Measurements from ENCODE around the gene SYNRG. TPM values are rescaled to one million over a fixed set of nuclear protein-coding genes. Genes with fewer than 3 reads are reported as not detected.

Gene SYNRG
- total RNA-seq, 1 experiment from 2014 or later = 18.0 TPM

DNA sequence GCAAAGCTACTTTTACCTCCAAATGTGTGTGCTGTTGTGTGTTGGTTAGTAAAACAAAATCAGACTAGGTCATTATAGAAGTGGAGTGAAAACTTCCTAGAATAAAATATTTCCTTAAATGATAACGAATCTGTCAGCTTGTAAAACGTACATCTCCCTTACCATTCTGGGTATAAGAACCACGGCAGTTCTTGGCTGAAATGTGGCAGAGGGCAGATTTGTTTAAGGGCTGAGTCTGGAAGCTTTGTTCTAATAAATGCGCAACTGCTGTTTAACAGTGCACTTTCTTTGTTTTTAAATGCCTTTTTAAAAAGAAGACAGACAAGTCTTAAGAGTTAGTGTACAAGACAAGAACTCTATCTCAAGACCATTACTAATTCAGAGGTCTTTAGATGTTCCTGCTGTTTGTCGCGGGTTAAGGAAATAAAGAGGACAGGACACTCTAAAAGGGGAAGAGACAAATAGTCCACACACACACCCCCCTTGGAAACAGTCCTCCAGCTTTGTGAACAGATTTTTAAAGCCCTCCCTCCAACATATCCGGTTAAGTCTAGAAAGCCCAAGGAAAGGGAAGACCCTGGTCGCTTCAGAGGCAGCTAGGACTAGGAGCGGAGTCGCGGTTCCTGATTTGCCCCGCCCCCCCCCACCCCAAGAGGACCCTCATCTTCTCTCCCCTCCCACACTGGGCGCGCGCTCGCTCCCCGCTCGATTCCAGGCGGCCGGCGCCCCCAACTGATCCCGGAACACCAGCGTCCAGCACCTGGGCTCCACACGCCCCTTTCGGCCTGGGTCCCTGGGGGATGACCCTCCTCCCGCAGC lies 658 bp downstream of the SYNRG start:
- intact Hi-C loops (cut with micrococcal nuclease) = no loop called here
- peaks cover 9% of the 10 kb centered on the region for H3K4me1 Mint-ChIP-seq (ENCODE audit: insufficient read depth, unreplicated experiment)

DNA sequence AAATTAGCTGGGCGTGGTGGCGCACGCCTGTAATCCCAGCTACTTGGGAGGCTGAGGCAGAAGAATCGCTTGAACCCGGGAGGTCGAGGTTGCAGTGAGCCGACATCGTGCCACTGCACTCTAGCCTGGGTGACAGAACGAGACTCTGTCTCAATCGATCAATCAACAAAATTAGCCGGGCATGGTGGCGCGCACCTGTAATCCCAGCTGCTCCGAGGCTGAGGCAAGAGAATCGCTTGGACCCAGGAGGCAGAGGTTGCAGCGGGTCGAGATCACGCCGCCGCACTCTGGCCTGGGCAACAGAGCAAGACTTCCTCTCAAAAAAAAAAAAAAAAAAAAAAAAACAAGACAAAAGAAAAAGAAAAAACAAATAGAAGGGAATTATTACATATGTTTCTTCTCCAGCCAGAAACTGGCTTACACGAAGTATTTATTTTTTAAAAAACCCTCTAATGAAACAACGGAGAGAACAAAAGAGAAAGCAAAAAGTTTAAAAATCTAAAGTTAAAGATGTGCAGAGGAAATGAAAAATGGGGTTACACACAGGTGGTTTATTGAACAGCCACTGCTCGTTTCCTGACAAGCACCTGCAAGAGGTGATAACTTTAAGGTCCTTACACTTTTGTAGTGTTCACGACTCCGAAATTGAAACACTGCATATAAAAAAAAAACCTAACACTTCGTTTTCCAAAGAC lies 1.4 kb downstream of the SYNRG start:
- TF ChIP-seq, protein P1, sequence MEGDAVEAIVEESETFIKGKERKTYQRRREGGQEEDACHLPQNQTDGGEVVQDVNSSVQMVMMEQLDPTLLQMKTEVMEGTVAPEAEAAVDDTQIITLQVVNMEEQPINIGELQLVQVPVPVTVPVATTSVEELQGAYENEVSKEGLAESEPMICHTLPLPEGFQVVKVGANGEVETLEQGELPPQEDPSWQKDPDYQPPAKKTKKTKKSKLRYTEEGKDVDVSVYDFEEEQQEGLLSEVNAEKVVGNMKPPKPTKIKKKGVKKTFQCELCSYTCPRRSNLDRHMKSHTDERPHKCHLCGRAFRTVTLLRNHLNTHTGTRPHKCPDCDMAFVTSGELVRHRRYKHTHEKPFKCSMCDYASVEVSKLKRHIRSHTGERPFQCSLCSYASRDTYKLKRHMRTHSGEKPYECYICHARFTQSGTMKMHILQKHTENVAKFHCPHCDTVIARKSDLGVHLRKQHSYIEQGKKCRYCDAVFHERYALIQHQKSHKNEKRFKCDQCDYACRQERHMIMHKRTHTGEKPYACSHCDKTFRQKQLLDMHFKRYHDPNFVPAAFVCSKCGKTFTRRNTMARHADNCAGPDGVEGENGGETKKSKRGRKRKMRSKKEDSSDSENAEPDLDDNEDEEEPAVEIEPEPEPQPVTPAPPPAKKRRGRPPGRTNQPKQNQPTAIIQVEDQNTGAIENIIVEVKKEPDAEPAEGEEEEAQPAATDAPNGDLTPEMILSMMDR (IDR thresholded peaks at IDR 0.05; ENCODE audit: unreplicated experiment) = no peak
- no peak for DNase-seq (ENCODE audit: unreplicated experiment)
- Mint-ChIP-seq H3K4me3 (ENCODE audit: unreplicated experiment) (peak overlapping the region; percentile 87), H3K9me3 (ENCODE audit: unreplicated experiment) (no peaks in the 10 kb centered on the region), H3K4me1 (ENCODE audit: insufficient read depth, unreplicated experiment) (peaks cover 9% of the 10 kb centered on the region), H3K27me3 (ENCODE audit: insufficient read depth, unreplicated experiment) (no peaks in the 10 kb centered on the region), H3K36me3 (ENCODE audit: insufficient read depth, unreplicated experiment) (peaks cover 7% of the 10 kb centered on the region), H3K27ac (ENCODE audit: low read depth, unreplicated experiment) (no peak overlapping the region)
- no TSS peak for BruUV-seq (replicated peaks)
- CTCF ChIA-PET = interaction anchor here (0.7 to 0.8 kb wide), 2 partner anchors 183 to 234 kb away, joined by 3 read pairs; no protein-coding TSS in a partner anchor
- POLR2A ChIA-PET = interaction anchor here (0.7 to 4.2 kb wide), 13 partner anchors 8 to 948 kb away, joined by 3 to 49 read pairs (median 7); partner anchors contain the start of gene DDX52
- intact Hi-C loops (cut with micrococcal nuclease) = no loop called here

More for the DNA sequence above, 658 bp downstream of the SYNRG start:
- TSS peak; percentile 40 for BruUV-seq (replicated peaks)
- TF ChIP-seq, protein P1 (IDR thresholded peaks at IDR 0.05; ENCODE audit: unreplicated experiment) = no peak
- H3K27ac Mint-ChIP-seq (ENCODE audit: low read depth, unreplicated experiment) = peak overlapping the region; percentile 89
- H3K4me3 Mint-ChIP-seq (ENCODE audit: unreplicated experiment) = peak overlapping the region; percentile 87
- ChIA-PET CTCF (interaction anchor here (0.6 to 1.2 kb wide), 5 partner anchors 10 to 235 kb away, joined by 3 to 6 read pairs (median 4); no protein-coding TSS in a partner anchor), POLR2A (interaction anchor here (0.7 to 4.2 kb wide), 27 partner anchors 9 to 1051 kb away, joined by 3 to 49 read pairs (median 5); partner anchors contain the start of genes DDX52 and DUSP14)
- H3K9me3 Mint-ChIP-seq (ENCODE audit: unreplicated experiment) = no peaks in the 10 kb centered on the region
- H3K36me3 Mint-ChIP-seq (ENCODE audit: insufficient read depth, unreplicated experiment) = peaks cover 14% of the 10 kb centered on the region
- peak; percentile 27 for DNase-seq (ENCODE audit: unreplicated experiment)
- H3K27me3 Mint-ChIP-seq (ENCODE audit: insufficient read depth, unreplicated experiment) = no peaks in the 10 kb centered on the region

- Mint-ChIP-seq H3K36me3 (ENCODE audit: insufficient read depth, unreplicated experiment) (peaks cover 7% of the 10 kb centered on the region), H3K4me3 (ENCODE audit: unreplicated experiment) (no peak overlapping the region), H3K27me3 (ENCODE audit: insufficient read depth, unreplicated experiment) (no peaks in the 10 kb centered on the region), H3K4me1 (ENCODE audit: insufficient read depth, unreplicated experiment) (peaks cover 9% of the 10 kb centered on the region), H3K9me3 (ENCODE audit: unreplicated experiment) (no peaks in the 10 kb centered on the region), H3K27ac (ENCODE audit: low read depth, unreplicated experiment) (no peak overlapping the region)
- TF ChIP-seq, protein P1 (IDR thresholded peaks at IDR 0.05; ENCODE audit: unreplicated experiment) = no peak
- CTCF ChIA-PET = interaction anchor here (0.6 to 0.7 kb wide), 2 partner anchors 36 to 559 kb away, joined by 3 read pairs; no protein-coding TSS in a partner anchor
- POLR2A ChIA-PET = interaction anchor here (1.0 to 2.3 kb wide), 2 partner anchors 14 to 16 kb away, joined by 3 to 10 read pairs; no protein-coding TSS in a partner anchor
- intact Hi-C loops (cut with micrococcal nuclease) = no loop called here
- BruUV-seq (replicated peaks) = no TSS peak
- no peak for DNase-seq (ENCODE audit: unreplicated experiment)
Observed at GRCh38 chr17:37605813-37606505, 3.3 kb downstream of the SYNRG start.

All from MCF 10A (cell line).